CD4-positive, alpha-beta T cell treated with Interferon alpha-2 for 1 hour (primary cell): Measurements from ENCODE around the gene MRPL11.
A peak's percentile ranks its signal among the peaks of the same experiment; 100 is the strongest.

Source experiments
- DNase-seq, 2 donors: peaks; one replicate each; pipeline ENCODE4 v3.0.0-alpha.2; 2020 to 2022

The MRPL11 gene

GRCh38 chr11:66438504-66439466 lies at the start of gene MRPL11:
MRPL11 (minus strand) TSS chr11:66438848; CDS start chr11:66438754, 94 bp downstream.
- DNase-seq = peak; percentile 87 to 93

DNA sequence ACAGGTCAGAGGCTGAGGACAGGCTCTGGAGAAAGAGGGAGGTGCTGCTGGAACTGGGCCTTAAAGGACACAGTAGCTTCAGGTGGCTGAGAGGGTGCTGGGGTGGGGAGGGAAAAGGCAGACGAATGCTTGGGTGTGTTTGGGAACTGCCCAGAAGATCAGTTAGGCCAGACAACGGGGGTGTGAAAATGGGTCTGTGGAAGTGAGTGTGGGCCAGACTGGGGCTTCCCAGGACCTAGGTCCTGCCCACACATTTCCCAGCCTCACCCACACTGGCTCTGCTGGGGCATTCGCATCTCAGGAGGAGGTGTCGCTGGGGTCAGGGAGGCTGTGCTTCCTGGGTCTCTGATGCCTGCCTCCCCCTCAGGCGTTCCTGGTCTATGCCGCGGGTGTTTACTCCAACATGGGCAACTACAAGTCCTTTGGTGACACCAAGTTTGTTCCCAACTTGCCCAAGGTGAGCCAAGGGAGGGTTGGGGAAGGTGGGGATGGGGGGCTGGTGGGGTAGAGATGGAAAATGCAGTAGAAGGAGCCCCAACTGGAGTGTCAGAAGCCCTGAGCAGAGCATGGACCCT lies 46.2 kb upstream of the MRPL11 start:
- no peak for DNase-seq

GRCh38 chr11:66480117-66480938 lies 41.7 kb upstream of the MRPL11 start, which contains the start of gene DPP3:
DPP3 (plus strand) TSS chr11:66480434; CDS start chr11:66482201, 1,767 bp downstream.
- peak; percentile 94 to 96 for DNase-seq

DNA sequence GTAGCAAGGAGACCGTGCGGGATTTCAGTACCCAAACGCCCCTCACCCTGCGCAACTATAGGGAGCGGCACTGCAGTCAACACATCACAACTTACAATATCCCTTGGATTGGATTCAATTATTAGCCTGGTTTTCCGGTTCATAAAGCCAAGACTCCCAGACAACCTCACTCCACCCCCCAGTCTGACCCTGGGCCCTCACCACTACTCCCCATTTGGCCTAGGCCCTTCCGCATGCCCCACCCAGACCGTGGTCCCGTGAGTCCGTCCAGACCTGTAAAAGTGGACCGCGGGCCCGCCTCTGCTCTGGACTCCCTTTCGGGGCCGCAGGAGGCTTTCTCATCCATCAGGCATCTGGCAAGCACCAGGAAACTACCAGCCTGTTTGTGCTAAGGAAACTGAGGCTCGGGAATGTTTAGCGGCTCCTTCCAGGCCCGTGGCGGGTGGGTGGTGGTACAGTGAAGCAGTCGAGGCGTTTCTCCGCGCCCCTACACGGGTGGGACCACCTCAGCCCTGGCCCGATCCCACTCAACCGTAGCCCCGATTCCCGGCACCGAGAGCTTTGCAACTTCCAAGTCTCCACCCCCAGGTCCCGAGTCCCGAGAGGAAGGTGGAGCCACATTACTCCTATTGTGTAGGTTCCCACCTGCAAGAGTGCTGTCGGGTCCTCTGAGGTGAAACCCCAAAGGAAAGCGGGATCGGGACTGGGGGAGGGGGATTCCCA lies 40.9 kb upstream of the MRPL11 start:
- peak in 1 of 2 donors; percentile 3 for DNase-seq

DNA sequence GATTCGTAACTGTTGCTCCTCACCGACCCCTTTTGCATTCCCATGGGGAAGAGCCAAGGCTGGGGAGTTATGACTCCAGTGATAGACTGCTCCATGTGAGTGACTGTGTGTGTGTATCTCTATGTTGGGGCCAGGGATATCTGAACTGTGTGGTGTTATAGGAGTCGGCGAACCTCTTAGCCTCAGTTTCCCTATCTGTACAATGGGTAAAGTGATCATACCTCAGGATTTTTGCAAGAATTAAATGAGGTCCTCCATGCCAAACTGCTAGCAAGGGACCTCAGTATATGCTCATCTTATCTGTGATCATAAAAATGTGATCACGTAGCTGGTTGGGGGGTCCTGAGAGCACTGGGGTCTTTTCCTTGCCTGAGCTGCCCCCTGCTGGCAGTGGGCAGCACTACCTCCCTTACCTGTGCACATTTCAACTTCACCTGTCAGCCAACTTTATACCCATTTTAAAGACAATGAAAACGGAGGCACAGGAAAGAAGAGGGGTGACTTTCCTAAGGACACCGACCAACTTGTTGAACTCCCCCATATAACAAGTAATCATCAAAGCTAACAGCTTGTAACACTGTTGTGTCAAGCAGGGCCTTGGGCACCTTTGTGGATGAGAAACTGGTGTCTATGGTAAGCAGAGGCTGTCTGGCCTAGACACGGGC lies 40.2 kb upstream of the MRPL11 start:
- peak; percentile 22 to 53 for DNase-seq

DNA sequence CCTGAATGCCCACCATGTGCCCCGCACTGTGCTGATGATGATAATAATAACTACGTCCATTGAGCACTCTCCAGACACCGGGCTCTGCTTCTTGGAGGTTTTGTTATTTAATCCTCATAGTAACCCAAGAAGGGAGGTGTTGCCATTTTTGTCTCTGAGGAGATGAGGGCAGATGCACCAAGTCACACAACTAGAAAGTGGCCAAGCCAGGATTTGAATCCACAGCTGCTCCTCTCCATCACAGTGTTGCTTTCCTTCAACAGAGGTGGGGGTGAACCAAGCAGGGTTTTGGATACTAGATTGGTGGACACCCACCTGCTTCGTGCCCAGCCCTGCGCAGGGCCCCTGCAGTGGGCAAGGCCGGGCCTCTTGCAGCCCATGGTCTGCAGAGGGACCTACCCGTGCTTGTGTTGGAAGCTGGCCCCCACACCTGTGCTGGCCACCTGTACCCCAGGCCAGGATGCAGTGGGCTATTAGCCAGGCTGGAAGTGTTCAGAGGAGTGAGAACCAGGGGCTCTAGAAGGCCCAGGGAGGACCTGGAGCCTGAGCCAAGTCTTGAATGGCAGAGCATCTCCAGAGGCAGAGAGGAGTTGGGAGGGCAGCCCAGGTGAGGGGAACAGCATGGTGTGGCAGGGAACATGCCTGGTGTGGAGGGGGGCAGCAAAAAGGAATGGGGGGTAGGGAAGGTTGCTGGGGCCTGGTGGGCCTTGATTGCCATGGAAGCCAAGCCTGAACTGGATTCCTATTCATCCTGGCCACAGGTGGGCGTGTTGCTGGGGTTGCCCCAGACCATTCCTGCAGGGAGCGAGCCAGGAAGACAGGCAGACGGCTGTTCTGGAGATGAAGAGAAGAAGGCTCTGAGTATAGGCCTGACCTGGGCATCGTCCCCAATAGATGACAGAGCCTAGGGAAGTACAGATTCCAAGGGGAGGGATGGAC lies 38.9 kb upstream of the MRPL11 start:
- no peak for DNase-seq

GRCh38 chr11:66476841-66477251 lies 38.2 kb upstream of the MRPL11 start:
- no peak for DNase-seq

DNA sequence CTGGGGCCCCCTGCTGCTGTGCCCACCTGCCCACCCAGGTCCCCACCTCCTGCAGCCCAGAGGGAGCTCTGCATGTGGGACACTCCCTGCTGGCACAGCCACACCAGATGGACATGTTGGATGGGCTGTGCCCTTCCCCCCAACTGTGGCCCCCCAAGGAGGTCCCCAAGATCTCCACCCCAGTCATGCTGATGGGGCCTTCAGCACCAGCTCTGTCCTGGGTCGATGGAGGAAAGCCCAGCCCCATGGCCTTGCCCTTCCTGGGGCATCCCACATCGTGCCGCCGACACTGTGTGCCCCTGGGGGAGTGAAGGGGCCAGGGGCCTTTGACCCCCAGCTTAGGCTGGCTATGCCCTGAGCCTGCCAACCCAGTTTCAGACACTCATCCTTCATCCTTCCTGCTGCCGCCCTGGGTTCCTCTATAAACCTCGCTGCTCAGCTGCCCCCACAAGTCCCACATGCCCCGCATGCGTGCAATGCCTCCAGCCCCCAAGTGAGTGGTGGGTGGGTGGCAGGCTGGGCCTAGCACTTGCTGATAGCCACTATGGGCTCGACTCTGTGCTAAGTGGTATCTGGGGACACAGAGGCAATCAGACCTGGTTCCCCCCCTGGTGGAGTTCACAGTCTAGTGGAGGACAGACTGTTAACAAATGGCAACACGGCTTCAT lies 37.7 kb upstream of the MRPL11 start:
- no peak for DNase-seq

DNA sequence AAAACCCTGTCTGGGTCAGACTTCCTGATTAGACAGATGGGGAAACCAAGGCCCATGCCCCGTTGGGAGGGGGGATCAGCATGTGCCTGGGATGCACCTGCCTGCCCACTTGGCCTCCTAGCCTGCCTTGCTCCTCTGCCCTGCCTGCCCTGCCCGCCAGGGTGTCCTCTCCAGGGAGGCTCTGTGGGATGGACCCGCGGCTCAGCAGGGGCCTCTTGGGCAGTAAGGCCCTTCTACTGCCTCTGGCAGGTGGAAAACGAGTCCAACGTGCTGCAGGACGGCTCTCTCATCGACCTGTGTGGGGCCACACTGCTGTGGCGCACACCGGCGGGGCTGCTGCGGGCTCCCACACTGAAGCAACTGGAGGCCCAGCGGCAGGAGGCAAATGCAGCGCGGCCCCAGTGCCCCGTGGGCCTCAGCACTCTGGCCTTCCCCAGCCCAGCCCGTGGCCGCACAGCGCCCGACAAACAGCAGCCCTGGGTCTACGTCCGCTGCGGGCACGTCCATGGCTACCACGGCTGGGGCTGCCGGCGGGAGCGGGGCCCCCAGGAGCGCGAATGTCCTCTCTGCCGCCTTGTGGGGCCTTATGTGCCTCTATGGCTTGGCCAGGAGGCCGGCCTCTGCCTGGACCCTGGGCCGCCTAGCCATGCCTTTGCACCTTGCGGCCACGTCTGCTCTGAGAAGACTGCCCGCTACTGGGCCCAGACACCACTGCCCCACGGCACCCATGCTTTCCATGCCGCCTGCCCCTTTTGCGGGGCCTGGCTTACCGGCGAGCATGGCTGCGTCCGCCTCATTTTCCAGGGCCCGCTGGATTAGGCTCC lies 36.9 kb upstream of the MRPL11 start:
- no peak for DNase-seq

DNA sequence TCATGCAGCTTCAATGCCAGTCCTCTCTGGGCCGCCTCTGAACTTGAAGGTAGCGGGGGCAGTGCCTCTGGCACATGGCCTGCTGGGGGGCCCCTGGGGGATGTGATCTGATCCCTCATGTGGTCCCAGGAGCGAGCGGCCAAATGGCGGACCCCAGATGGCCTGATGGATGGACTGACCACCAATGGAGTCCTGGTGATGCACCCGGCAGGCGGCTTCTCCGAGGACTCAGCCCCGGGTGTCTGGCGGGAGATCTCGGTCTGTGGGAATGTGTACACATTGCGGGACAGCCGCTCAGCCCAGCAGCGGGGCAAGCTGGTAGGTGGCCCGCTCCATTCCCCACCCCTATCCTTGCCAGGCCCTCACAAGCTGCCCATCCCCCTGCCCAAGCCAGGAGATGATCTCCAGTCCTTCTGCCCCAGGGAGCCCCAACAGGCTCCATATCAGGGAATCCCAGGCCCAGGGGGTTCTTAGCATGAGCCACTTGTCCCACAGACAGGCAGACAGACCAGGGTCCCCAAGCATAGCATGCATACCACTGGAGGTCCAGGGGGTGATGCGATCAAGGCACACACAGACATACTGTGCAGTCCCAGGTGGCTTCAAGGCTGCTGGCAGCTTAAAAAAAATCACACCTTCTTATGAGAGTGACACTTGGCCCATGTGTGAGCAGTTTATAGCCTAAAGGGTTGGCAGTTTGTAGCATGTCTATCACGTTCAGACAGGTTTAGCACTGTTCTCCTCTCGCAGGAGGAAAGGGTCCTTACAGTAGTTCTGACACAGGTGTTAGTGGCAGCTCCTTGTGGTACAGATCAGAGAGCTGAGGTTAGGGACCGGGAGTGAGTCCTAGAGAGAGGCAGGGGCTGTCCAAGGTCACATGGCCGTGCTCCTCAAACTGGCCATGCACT lies 35.2 kb upstream of the MRPL11 start:
- DNase-seq = no peak

DNA sequence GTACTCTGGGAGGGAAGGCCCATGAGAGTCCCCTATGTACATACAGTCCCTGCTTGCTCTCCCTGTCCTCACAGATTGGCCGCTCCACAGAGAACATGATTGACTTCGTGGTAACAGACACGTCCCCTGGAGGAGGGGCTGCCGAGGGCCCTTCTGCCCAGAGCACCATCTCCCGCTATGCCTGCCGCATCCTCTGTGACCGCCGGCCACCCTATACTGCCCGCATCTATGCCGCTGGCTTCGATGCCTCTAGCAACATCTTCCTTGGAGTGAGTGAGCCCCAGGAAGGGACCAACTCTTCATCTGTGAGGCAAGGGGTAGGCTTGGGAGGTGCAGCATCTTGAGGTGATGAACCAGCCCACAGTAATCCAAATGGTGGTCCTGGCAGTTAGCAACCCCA lies 34.5 kb upstream of the MRPL11 start:
- no peak for DNase-seq

GRCh38 chr11:66472054-66472453 lies 33.4 kb upstream of the MRPL11 start:
- DNase-seq = no peak

- no peak for DNase-seq
These were observed 32.5 kb upstream of the MRPL11 start for GRCh38 chr11:66471142-66471541.

DNA sequence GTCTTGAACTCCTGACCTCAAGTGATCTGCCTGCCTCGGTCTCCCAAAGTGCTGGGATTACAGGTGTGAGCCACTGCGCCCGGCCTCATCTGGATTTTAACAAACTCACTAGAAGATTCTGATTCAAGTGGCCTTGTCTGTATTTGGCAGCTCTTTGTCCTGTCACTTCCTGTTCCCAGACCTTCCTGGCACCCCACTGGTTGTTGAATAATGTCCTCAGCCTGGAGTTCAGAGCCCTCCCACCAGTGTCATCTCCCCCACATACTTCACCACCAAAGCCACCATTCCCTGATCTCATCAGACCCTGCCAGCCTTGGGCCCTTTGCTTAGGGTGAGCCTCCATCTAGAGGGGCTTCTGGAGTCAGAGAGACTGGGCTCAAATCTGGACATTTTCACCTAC lies 31.4 kb upstream of the MRPL11 start:
- DNase-seq = no peak

GRCh38 chr11:66469441-66469840 lies 30.8 kb upstream of the MRPL11 start:
- DNase-seq = no peak

GRCh38 chr11:66468691-66469090 lies 30.0 kb upstream of the MRPL11 start:
- DNase-seq = no peak

GRCh38 chr11:66467756-66468155 lies 29.1 kb upstream of the MRPL11 start:
- DNase-seq = peak; percentile 27 to 34

- DNase-seq = peak in 1 of 2 donors; percentile 33
These were observed 28.5 kb upstream of the MRPL11 start for GRCh38 chr11:66467034-66467659.
